ENCODE measurements around the gene GP2. TPM values are rescaled to one million over a fixed set of nuclear protein-coding genes. Genes with fewer than 3 reads are reported as not detected.

The GP2 gene
- polyA plus RNA-seq, 1 experiment = not detected

- Histone ChIP-seq H3K27me3 (ENCODE audit: control insufficient read depth, insufficient read depth, low read length) (no peaks in the 10 kb centered on the region), H3K36me3 (ENCODE audit: control insufficient read depth, insufficient read depth, low read length) (no peaks in the 10 kb centered on the region), H3K4me3 (ENCODE audit: low read depth, low read length) (no peak overlapping the region)
- no peak for DNase-seq (ENCODE audit: low read depth)
- ChIA-PET CTCF (no interaction called here), POLR2A (no interaction called here)
- no peak for TF ChIP-seq CTCF (IDR thresholded peaks at IDR 0.05; ENCODE audit: insufficient read depth, low read depth, low read length)
Observed at GRCh38 chr16:20320592-20320991, 6.7 kb downstream of the GP2 start.

- no peaks in the 10 kb centered on the region for H3K36me3 ChIP-seq (ENCODE audit: control insufficient read depth, insufficient read depth, low read length)
- DNase-seq (ENCODE audit: low read depth) = no peak
- H3K4me3 ChIP-seq (ENCODE audit: low read depth, low read length) = no peak overlapping the region
- no peaks in the 10 kb centered on the region for H3K27me3 ChIP-seq (ENCODE audit: control insufficient read depth, insufficient read depth, low read length)
- CTCF ChIA-PET = no interaction called here
- TF ChIP-seq CTCF (IDR thresholded peaks at IDR 0.05; ENCODE audit: insufficient read depth, low read depth, low read length) = no peak
- POLR2A ChIA-PET = no interaction called here
Observed at GRCh38 chr16:20320178-20320577, 7.1 kb downstream of the GP2 start.

- Histone ChIP-seq H3K4me3 (ENCODE audit: low read depth, low read length) (no peak overlapping the region), H3K27me3 (ENCODE audit: control insufficient read depth, insufficient read depth, low read length) (no peaks in the 10 kb centered on the region), H3K36me3 (ENCODE audit: control insufficient read depth, insufficient read depth, low read length) (no peaks in the 10 kb centered on the region)
- ChIA-PET CTCF (no interaction called here), POLR2A (no interaction called here)
- no peak for DNase-seq (ENCODE audit: low read depth)
- no peak for TF ChIP-seq CTCF (IDR thresholded peaks at IDR 0.05; ENCODE audit: insufficient read depth, low read depth, low read length)
Observed at GRCh38 chr16:20319406-20319805, 7.9 kb downstream of the GP2 start.

- CTCF ChIA-PET = no interaction called here
- DNase-seq (ENCODE audit: low read depth) = no peak
- TF ChIP-seq CTCF (IDR thresholded peaks at IDR 0.05; ENCODE audit: insufficient read depth, low read depth, low read length) = no peak
Observed at GRCh38 chr16:20318437-20318836, 8.9 kb downstream of the GP2 start.

GRCh38 chr16:20318006-20318405, 9.3 kb downstream of the GP2 start:
- POLR2A ChIA-PET = no interaction called here
- no peak for TF ChIP-seq CTCF (IDR thresholded peaks at IDR 0.05; ENCODE audit: insufficient read depth, low read depth, low read length)
- H3K36me3 ChIP-seq (ENCODE audit: control insufficient read depth, insufficient read depth, low read length) = no peaks in the 10 kb centered on the region
- H3K4me3 ChIP-seq (ENCODE audit: low read depth, low read length) = no peak overlapping the region
- CTCF ChIA-PET = no interaction called here
- no peaks in the 10 kb centered on the region for H3K27me3 ChIP-seq (ENCODE audit: control insufficient read depth, insufficient read depth, low read length)
- DNase-seq (ENCODE audit: low read depth) = no peak

More at GRCh38 chr16:20318437-20318836, 8.9 kb downstream of the GP2 start:
- no peaks in the 10 kb centered on the region for H3K27me3 ChIP-seq (ENCODE audit: control insufficient read depth, insufficient read depth, low read length)
- H3K4me3 ChIP-seq (ENCODE audit: low read depth, low read length) = no peak overlapping the region
- no peaks in the 10 kb centered on the region for H3K36me3 ChIP-seq (ENCODE audit: control insufficient read depth, insufficient read depth, low read length)
- POLR2A ChIA-PET = no interaction called here

Measured in BJ (cell line).